HEK293 (cell line): Measurements from ENCODE around the gene PARD3.
A peak's percentile ranks its signal among the peaks of the same experiment; 100 is the strongest.

Source experiments
- ELK4 ChIP-seq: IDR thresholded peaks from 2 replicates; pipeline ENCODE4 v1.6.1; 2011; ENCODE audit warnings: mild to moderate bottlenecking, low read depth, low read length, borderline replicate concordance
- GLI4 ChIP-seq: fragments of 450-650 bp; formaldehyde crosslinking; IDR thresholded peaks from 2 replicates; pipeline ENCODE4 v1.5.1; 2016; ENCODE audit warnings: missing biosample characterization, missing genetic modification characterization
- GLIS2 ChIP-seq: fragments of 450-650 bp; formaldehyde crosslinking; IDR thresholded peaks from 2 replicates; pipeline ENCODE4 v1.5.1; 2016; ENCODE audit warnings: missing biosample characterization, missing genetic modification characterization
- HOXD13 ChIP-seq: sonication (generic); formaldehyde crosslinking; IDR thresholded peaks from 2 replicates; pipeline ENCODE4 v1.8.0; 2022; ENCODE audit warnings: missing genetic modification reagents, borderline replicate concordance
- SP2 ChIP-seq: fragments of 450-650 bp; formaldehyde crosslinking; IDR thresholded peaks from 2 replicates; pipeline ENCODE4 v1.5.1; 2016; ENCODE audit warnings: missing biosample characterization, missing genetic modification characterization
- TRIM28 ChIP-seq: IDR thresholded peaks from 2 replicates; pipeline ENCODE4 v1.6.1; 2011; ENCODE audit warnings: low read length, control low read depth, borderline replicate concordance
- ZBTB7A ChIP-seq: fragments of 450-650 bp; formaldehyde crosslinking; IDR thresholded peaks from 2 replicates; pipeline ENCODE4 v1.5.1; 2016; ENCODE audit warnings: low read depth, missing biosample characterization, missing genetic modification characterization
- ZEB2 ChIP-seq: fragments of 450-650 bp; formaldehyde crosslinking; IDR thresholded peaks from 2 replicates; pipeline ENCODE4 v1.5.1; 2016; ENCODE audit warnings: missing biosample characterization, missing genetic modification characterization
- ZFHX2 ChIP-seq: fragments of 450-650 bp; formaldehyde crosslinking; conservative IDR thresholded peaks from 2 replicates; pipeline ENCODE4 v1.5.1; 2016; ENCODE audit warnings: missing biosample characterization, missing genetic modification characterization
- ZFP37 ChIP-seq: fragments of 450-650 bp; formaldehyde crosslinking; IDR thresholded peaks from 2 replicates; pipeline ENCODE4 v1.5.1; 2016; ENCODE audit warnings: missing biosample characterization, missing genetic modification characterization
- ZNF112 ChIP-seq: fragments of 450-650 bp; formaldehyde crosslinking; IDR thresholded peaks from 2 replicates; pipeline ENCODE4 v1.5.0; 2017; ENCODE audit warnings: missing biosample characterization, missing genetic modification characterization
- ZNF23 ChIP-seq: fragments of 450-650 bp; formaldehyde crosslinking; IDR thresholded peaks from 2 replicates; pipeline ENCODE4 v1.5.1; 2016; ENCODE audit warnings: missing biosample characterization, missing genetic modification characterization, borderline replicate concordance
- ZNF248 ChIP-seq: fragments of 450-650 bp; formaldehyde crosslinking; IDR thresholded peaks from 2 replicates; pipeline ENCODE4 v1.5.1; 2017; ENCODE audit warnings: missing biosample characterization, missing genetic modification characterization
- ZNF266 ChIP-seq: fragments of 450-650 bp; formaldehyde crosslinking; IDR thresholded peaks from 2 replicates; pipeline ENCODE4 v1.5.1; 2016; ENCODE audit warnings: missing biosample characterization, missing genetic modification characterization, low read depth
- ZNF274 ChIP-seq, 2 experiments: fragments of 200-500 bp in 1 of 2; fragments of 450-650 bp in 1 of 2; sonication (Bioruptor generic) in 1 of 2; formaldehyde crosslinking in 1 of 2; IDR thresholded peaks; 2 replicates each; pipeline versions ENCODE4 v1.5.1 to v1.6.1; 2014 to 2016; ENCODE audit warnings: borderline replicate concordance in 1 of 2, inconsistent platforms in 1 of 2, low read length in 1 of 2, missing biosample characterization in 1 of 2, missing genetic modification characterization in 1 of 2
- ZNF302 ChIP-seq: fragments of 450-650 bp; formaldehyde crosslinking; IDR thresholded peaks from 2 replicates; pipeline ENCODE4 v1.5.1; 2016; ENCODE audit warnings: missing biosample characterization, missing genetic modification characterization, low read depth
- ZNF366 ChIP-seq: fragments of 450-650 bp; formaldehyde crosslinking; conservative IDR thresholded peaks from 2 replicates; pipeline ENCODE4 v1.5.1; 2016; ENCODE audit warnings: missing biosample characterization, missing genetic modification characterization
- ZNF449 ChIP-seq: fragments of 450-650 bp; formaldehyde crosslinking; IDR thresholded peaks from 2 replicates; pipeline ENCODE4 v1.5.1; 2017; ENCODE audit warnings: missing biosample characterization, mild to moderate bottlenecking, missing genetic modification characterization, moderate library complexity
- ZNF48 ChIP-seq: fragments of 450-650 bp; formaldehyde crosslinking; IDR thresholded peaks from 2 replicates; pipeline ENCODE4 v1.5.1; 2016; ENCODE audit warnings: missing biosample characterization, missing genetic modification characterization
- ZNF514 ChIP-seq: fragments of 450-650 bp; formaldehyde crosslinking; IDR thresholded peaks from 2 replicates; pipeline ENCODE4 v1.5.1; 2016; ENCODE audit warnings: missing biosample characterization, missing genetic modification characterization
- ZNF530 ChIP-seq: fragments of 450-650 bp; formaldehyde crosslinking; IDR thresholded peaks from 2 replicates; pipeline ENCODE4 v1.5.1; 2016; ENCODE audit warnings: low read depth, missing biosample characterization, missing genetic modification characterization
- ZNF555 ChIP-seq: fragments of 450-650 bp; formaldehyde crosslinking; conservative IDR thresholded peaks from 2 replicates; pipeline ENCODE4 v1.5.1; 2017; ENCODE audit warnings: missing biosample characterization, mild to moderate bottlenecking, missing genetic modification characterization, inconsistent platforms
- ZNF639 ChIP-seq: fragments of 450-650 bp; formaldehyde crosslinking; IDR thresholded peaks from 2 replicates; pipeline ENCODE4 v1.5.1; 2016; ENCODE audit warnings: missing biosample characterization, missing genetic modification characterization
- ZNF677 ChIP-seq: fragments of 450-650 bp; IDR thresholded peaks from 2 replicates; pipeline ENCODE4 v1.5.0; 2018; ENCODE audit warnings: missing biosample characterization, mild to moderate bottlenecking, missing genetic modification characterization, moderate library complexity
- ZNF777 ChIP-seq: fragments of 450-650 bp; formaldehyde crosslinking; IDR thresholded peaks from 2 replicates; pipeline ENCODE4 v1.5.1; 2017; ENCODE audit warnings: missing biosample characterization, missing genetic modification characterization, borderline replicate concordance
- ZSCAN18 ChIP-seq: fragments of 450-650 bp; formaldehyde crosslinking; IDR thresholded peaks from 2 replicates; pipeline ENCODE4 v1.5.1; 2016; ENCODE audit warnings: missing biosample characterization, missing genetic modification characterization
- ZSCAN23 ChIP-seq: fragments of 450-650 bp; formaldehyde crosslinking; IDR thresholded peaks from 2 replicates; pipeline ENCODE4 v1.5.1; 2016; ENCODE audit warnings: missing biosample characterization, missing genetic modification characterization
- ZXDB ChIP-seq: fragments of 450-650 bp; formaldehyde crosslinking; IDR thresholded peaks from 2 replicates; pipeline ENCODE4 v1.5.1; 2016; ENCODE audit warnings: missing biosample characterization, missing genetic modification characterization
- TF ChIP-seq, protein P1 (sequence below): fragments of 450-650 bp; formaldehyde crosslinking; conservative IDR thresholded peaks from 2 replicates; pipeline ENCODE4 v1.5.1; 2016; ENCODE audit warnings: low read depth, missing biosample characterization, missing genetic modification characterization
- TF ChIP-seq, protein P2 (sequence below): fragments of 450-650 bp; formaldehyde crosslinking; IDR thresholded peaks from 2 replicates; pipeline ENCODE4 v1.5.1; 2016; ENCODE audit warnings: missing biosample characterization, missing genetic modification characterization

The PARD3 gene

DNA sequence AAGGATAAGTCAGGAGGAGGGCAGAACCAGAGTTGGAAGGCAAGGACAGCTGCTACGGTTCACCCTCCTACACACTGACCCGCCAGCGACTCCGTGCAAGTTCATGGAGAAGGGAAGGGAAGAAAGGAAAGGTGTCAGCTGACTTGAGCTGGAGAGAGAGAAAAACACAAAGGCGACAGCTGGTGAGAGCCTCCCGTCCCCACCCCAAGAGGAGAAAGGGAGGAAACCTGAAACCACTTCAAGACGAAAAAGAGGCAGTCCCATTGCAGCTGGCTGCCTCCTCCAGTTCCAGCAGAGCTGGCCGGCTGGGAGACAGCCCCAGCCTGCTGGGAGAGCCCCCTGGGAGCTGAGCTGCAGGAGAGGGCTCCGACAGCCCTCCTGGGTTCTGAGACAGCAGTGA, 75.2 kb downstream of the PARD3 start (continued):
- TF ChIP-seq ZXDB (peak; percentile 57; the same call in 1 of the 2 replicates), ZBTB7A (tag by site-specific recombination) (no peak), GLIS2 (tag by site-specific recombination) (peak; percentile 96), ZNF112 (tag by site-specific recombination) (no peak), ELK4 (no peak), GLI4 (tag by site-specific recombination) (no peak), ZNF449 (tag by site-specific recombination) (no peak), ZNF514 (tag by site-specific recombination) (no peak), ZNF777 (tag by site-specific recombination) (no peak), ZSCAN23 (tag by site-specific recombination) (no peak), ZNF530 (tag by site-specific recombination) (no peak), ZFP37 (tag by site-specific recombination) (no peak), ZNF248 (no peak), ZNF302 (tag by site-specific recombination) (no peak), ZNF555 (tag by site-specific recombination) (no peak), ZNF266 (no peak), ZNF23 (no peak), ZEB2 (tag by site-specific recombination) (peak; percentile 66), TRIM28 (peak; percentile 92; the same call in 1 of the 2 replicates), ZFHX2 (tag by site-specific recombination) (no peak), HOXD13 (CRISPR knock-in tag) (no peak), SP2 (tag by site-specific recombination) (peak; percentile 35), ZNF274 (IDR thresholded peaks at IDR 0.05; ENCODE audit: low read length) (no peak), ZNF274 (tag by site-specific recombination; IDR thresholded peaks at IDR 0.05; ENCODE audit: borderline replicate concordance) (no peak), ZNF48 (tag by site-specific recombination) (no peak), ZNF677 (no peak), ZSCAN18 (tag by site-specific recombination) (no peak), ZNF366 (tag by site-specific recombination) (peak; percentile 73), ZNF639 (no peak)
- TF ChIP-seq, protein P1, sequence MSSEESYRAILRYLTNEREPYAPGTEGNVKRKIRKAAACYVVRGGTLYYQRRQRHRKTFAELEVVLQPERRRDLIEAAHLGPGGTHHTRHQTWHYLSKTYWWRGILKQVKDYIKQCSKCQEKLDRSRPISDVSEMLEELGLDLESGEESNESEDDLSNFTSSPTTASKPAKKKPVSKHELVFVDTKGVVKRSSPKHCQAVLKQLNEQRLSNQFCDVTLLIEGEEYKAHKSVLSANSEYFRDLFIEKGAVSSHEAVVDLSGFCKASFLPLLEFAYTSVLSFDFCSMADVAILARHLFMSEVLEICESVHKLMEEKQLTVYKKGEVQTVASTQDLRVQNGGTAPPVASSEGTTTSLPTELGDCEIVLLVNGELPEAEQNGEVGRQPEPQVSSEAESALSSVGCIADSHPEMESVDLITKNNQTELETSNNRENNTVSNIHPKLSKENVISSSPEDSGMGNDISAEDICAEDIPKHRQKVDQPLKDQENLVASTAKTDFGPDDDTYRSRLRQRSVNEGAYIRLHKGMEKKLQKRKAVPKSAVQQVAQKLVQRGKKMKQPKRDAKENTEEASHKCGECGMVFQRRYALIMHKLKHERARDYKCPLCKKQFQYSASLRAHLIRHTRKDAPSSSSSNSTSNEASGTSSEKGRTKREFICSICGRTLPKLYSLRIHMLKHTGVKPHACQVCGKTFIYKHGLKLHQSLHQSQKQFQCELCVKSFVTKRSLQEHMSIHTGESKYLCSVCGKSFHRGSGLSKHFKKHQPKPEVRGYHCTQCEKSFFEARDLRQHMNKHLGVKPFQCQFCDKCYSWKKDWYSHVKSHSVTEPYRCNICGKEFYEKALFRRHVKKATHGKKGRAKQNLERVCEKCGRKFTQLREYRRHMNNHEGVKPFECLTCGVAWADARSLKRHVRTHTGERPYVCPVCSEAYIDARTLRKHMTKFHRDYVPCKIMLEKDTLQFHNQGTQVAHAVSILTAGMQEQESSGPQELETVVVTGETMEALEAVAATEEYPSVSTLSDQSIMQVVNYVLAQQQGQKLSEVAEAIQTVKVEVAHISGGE (tag by site-specific recombination), result no peak
- TF ChIP-seq, protein P2, sequence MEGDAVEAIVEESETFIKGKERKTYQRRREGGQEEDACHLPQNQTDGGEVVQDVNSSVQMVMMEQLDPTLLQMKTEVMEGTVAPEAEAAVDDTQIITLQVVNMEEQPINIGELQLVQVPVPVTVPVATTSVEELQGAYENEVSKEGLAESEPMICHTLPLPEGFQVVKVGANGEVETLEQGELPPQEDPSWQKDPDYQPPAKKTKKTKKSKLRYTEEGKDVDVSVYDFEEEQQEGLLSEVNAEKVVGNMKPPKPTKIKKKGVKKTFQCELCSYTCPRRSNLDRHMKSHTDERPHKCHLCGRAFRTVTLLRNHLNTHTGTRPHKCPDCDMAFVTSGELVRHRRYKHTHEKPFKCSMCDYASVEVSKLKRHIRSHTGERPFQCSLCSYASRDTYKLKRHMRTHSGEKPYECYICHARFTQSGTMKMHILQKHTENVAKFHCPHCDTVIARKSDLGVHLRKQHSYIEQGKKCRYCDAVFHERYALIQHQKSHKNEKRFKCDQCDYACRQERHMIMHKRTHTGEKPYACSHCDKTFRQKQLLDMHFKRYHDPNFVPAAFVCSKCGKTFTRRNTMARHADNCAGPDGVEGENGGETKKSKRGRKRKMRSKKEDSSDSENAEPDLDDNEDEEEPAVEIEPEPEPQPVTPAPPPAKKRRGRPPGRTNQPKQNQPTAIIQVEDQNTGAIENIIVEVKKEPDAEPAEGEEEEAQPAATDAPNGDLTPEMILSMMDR (tag by site-specific recombination), result no peak
